GM21381 (cell line): ENCODE results near the gene ADD1.
A peak's percentile ranks its signal among the peaks of the same experiment; 100 is the strongest.

Source experiments
- ATAC-seq: cut with Tn5 transposase; IDR thresholded peaks from one replicate; pipeline ENCODE4 v1.9.1; 2021; ENCODE audit warnings: mild to moderate bottlenecking, moderate library complexity; ENCODE audit not compliant: unreplicated experiment

The ADD1 gene

DNA sequence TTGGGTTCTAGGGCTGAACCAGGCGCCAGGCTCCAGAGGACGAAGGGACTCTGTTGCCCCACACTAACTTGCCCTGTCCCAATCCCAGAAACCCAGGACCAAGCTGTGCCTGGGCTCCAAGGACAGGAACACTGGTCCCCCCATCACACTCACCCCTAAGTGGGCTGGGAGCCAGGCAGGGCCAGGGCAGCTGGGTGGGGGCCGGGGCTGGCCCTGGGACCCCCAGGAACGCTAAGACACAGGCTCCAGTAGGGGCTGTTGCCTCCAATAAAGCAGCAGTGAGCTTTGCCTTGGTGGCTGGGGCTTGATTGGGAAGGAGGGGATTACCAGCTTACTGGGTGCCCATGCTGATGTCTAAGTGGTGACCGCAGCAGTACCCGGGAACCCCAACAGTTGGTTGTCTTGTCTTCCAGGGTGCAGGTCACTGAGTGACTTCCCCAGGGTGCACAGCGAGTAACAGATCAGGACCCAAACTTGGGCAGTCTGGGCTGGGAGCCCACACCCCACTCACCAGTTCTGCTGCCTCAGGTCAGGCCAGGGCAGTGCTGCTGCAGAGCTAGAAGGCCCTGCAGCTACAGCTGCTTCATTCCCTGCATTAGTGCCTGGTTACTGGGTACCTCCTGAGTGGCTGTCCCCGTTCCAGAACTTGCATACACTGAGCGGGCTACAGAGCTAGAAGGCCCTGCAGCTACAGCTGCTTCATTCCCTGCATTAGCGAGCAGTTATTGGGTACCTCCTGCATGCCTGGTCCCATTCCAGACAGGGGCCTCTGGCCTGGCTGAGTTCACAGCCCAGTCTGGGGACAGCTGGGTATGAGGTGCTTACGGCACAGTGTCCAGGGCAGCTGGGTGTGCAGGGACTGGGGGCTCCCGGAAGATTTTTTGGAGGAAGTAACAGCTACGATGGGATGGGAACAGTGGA is 9.4 kb upstream of the ADD1 start:
- no peak for ATAC-seq

DNA sequence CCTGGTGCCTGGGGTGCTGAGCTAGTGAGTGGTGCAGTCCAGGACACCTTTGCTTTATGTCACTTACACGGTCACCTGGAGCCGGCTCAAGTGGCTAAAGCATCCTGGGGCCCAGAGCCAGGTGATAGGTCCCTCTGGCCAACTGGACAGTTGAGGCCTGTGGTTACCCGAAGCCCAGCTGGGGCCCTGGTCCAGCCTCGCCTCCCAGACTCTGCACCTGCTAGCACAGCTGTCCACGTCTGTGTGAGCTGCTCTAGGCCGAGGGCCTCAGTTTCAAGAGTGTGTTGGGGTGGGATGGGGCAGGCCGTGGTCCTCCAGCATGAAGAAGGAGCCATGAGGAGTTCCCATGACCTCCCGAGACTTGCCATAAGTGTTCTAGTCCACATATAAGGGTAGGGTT is 7.7 kb upstream of the ADD1 start:
- ATAC-seq = no peak

DNA sequence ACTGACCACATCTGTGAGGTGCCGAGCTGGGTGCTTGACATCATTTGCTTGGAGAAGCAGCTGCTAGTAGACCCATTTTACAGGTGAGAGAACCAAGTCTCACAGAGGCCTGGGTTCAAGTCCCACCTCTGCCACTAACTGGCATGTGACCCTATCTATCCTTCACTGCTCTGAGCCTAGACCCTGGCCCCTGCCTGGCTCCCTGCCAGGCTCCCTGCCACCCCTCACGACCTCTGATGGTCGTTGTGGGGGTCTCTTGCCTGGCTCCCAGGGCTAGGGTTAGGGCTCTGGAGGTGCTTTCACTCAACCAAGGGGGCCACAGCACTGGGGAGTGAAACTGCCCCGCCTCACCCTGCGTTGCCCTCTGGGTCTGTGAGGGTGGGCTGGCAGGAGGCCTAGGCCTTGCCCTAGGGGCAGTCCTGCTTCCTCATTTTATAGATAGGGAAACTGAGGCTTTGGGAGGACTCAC is 7.2 kb upstream of the ADD1 start:
- no peak for ATAC-seq

DNA sequence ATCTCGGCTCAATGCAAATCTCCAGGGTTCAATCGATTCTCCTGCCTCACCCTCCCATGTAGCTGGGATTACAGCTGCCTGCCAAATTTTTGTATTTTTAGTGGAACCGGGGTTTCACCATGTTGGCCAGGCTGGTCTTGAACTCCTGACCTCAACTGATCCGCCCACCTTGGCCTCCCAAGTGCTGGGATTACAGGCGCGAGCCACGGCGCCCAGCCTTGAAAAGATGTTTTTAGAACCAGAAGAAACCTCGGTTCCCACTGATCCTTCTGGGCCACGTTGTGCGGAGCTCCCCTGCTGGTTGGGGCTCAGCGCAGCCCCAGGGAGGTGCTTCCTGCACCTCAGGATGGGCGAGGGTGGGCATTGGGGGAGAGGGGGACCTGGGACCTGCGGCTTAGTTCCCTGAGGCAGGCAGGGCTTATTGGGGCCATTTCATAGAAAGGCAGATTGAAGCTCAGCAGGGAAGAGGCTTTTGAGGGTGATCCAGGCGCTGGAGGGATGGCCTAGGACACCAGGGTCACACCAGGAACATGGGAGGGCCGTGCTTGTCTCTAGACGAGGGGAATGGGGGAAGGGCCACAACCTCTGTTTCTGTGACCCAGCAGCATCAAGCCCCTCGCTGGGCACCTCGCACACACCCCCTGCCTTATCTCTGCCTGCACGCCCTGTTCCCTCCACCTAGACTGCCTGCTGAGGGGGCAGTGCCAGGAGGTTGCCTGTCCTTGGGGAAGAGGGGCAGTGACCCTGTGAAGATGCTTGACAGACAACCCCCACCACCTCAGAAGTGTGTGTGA is 6.3 kb upstream of the ADD1 start:
- ATAC-seq = no peak

DNA sequence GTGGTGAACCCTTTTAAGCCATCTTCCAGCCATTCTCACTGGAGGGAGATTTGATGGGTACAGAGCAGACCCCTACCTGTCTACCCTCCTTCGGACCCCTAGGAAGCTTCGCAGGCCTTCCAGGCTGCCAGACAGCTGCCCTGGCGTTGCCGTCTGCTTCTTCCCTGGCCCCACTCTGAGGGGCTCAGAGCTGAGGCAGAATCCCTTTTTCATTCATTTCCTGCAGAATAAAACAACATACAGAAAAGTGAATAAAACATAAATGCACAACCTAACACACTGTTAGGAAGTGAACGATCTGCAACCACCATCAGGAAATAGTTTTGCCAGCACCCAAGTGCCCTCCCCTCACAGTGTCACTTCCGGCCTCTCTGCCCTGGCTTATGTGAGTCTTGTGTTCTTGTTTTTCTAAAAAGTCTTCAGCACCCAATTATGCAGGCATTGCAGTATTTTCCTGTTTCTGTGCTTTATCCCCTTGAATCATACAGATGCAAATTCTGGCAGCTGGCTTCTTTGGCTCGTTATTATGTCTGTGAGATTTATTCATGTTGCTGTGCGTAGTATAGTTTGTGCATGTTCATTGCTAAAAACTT is 5.6 kb upstream of the ADD1 start:
- no peak for ATAC-seq

DNA sequence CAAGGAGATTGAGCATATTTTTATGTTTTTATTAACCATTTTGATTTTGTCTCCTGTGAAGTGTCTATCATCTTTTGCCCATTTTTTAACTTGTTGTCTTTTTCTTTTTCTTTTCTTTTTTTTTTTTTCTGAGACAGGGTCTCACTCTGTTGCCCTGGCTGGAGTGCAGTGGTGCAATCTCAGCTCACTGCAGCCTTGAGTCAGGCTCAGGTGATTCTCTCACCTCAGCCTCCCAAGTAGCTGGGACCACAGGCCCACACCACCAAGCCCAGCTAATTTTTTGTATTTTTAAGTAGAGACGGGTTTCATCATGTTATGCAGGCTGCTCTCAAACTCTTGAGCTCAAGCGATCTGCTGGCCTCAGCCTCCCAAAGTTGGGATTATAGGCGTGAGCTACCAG is 4.6 kb upstream of the ADD1 start:
- no peak for ATAC-seq

DNA sequence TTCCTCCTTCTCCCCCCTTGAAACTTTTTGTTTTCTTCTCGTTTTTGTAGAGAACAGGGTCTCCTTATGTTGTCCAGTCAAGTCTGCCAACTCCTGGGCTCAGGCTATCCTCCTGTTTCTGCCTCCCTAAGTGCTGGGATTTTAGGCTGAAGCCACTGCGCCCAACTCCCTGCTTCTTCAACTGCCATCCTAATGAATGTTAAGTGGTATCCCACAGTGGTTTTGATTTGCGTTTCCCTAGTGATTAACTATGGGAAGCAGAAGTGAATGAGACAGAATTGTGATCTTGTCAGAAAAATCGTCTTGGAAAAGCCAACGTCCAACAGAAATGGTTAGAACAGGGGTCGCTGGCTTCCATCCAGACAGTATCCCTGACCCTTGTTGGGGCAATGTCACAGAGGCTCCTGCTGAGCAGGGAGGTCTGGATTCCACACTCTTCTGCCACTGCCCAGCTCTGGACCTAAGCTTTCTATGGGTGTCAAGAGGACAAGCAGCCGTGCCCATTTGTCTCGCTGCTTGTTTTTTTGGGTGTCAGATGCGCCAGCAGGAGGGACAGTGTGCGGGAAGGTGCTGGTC is 869 bp upstream of the ADD1 start:
- no peak for ATAC-seq

DNA sequence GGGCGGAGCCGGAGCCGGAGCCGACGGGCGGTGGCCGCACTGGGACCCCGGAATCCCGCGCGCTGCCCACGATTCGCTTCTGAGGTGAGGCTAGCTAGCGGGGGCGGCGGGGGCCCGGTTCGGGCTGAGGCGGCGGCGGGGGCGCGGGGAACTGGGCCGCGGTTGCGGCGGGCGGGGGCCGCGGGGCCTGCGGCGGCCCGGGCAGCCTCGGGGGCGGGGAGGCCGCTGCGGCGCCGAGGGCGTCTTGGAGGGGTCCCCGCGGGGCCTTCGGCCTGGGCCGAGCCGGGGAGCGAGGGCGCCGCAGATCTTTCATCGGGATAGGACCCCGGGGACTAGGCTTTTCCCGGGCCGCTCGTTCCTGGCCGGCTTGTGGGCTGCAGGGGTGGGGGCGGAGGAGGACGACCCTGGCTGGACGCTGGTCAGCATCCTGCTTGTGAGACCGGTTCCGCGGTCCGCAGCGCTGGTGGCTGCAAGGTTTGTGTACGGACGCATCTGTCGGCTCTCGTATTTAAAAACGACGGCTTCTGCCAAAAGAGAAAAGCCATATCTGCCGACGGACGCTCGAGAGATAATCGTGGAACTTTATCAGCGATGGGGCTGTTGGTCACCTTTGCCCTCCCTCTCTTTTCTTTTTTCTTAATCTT is 419 bp downstream of the ADD1 start:
- ATAC-seq = peak; percentile 19

DNA sequence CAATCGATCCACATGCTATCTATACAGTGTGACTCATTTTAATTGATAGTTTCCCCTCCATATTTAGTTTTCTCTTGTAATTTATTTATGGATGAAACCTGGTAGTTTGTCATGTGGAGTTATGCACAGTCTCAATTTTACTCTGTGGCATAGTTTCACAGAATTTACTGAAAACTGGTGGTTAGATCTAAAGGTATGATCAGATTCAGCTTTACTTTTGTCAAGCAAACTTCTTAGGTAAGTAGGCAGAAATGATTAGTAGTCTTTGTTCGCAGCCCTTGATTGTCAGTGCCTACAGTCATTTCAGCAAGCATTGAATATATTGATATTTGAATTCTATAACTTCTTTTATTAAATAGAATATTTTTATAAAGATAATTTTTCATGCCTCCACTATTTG is 2.5 kb downstream of the ADD1 start:
- no peak for ATAC-seq

DNA sequence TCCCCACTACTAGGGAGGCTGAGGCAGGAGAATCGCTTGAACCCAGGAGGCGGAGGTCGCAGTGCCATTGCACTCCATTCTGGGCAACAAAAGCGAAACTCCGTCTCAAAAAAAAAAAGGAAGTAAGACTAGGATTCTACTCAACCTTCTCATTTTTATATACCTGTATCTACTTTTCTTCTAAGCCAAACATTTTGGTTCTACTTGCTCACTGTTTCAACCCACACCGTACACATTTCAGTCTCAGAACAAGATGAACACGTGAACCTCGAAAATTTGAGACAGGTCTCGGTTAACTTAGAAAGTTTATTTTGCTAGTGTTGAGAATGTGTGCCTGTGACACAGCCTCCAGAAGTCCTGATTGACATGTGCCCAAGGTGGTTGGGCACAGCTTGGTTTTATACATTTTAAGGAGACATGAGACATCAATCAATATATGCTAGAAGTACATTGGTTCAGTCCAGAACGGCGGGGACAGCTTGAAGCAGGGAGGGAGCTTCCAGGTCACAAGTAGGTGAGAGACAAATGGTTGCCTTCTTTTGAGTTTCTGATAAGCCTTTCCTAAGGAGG is 3.7 kb downstream of the ADD1 start:
- ATAC-seq = no peak

DNA sequence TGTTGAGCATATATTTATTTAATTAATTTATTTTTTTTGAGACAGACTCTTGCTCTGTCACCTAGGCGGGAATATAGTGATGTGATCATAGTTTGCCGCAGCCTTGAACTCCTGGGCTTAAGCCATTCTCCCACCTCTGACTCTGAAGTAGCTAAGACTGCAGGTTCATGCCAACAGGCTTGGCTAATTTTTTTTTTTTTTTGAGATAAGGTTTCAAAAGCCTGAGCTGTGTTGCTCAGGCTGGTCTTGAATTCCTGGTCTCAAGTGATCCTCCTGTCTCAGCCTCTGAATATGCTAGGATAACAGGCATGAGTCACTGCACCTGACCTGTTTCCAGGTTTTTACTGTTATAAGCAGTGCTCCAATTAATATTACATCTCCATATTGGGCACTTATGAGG is 4.8 kb downstream of the ADD1 start:
- ATAC-seq = no peak

DNA sequence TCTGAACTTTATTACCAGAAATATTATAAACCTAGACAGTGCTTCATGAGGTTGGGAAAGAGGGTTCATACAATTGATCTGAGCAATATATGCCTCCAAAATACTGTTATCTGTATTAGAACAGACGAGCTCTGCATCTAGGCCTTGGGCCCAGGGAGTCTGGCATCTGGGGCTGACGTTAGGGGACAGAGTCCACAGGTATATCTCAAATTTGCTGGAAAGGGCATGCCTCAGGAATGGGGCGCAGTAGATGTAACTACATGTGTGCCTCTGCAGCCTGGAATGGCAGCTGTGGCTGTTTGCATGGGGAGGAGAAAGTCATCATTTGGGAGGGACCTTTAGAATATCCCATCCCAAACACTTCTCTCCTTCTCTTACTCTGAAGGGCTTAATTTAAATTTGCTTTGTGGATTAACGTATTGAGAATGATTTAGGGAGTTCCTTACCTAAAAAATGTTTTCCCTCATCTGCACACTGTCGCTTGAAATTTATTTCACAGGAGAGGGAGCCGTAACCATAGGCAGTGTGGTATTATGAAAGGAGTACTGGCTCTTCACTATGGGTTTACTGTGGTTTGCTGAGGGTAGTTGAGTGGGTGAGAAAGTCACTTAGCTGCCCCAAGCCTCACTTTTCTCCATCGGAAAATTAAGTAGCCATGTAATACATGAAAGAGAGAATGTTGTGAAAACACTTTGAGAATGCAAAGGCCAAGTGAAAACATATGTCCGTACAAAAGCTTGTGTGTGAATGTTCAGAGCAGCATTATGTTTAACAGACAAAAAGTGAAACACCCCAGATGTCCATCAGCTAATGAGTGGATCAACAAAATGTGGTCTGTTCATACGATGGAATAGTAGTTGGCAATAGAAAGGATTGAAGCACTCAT is 5.9 kb downstream of the ADD1 start:
- no peak for ATAC-seq

DNA sequence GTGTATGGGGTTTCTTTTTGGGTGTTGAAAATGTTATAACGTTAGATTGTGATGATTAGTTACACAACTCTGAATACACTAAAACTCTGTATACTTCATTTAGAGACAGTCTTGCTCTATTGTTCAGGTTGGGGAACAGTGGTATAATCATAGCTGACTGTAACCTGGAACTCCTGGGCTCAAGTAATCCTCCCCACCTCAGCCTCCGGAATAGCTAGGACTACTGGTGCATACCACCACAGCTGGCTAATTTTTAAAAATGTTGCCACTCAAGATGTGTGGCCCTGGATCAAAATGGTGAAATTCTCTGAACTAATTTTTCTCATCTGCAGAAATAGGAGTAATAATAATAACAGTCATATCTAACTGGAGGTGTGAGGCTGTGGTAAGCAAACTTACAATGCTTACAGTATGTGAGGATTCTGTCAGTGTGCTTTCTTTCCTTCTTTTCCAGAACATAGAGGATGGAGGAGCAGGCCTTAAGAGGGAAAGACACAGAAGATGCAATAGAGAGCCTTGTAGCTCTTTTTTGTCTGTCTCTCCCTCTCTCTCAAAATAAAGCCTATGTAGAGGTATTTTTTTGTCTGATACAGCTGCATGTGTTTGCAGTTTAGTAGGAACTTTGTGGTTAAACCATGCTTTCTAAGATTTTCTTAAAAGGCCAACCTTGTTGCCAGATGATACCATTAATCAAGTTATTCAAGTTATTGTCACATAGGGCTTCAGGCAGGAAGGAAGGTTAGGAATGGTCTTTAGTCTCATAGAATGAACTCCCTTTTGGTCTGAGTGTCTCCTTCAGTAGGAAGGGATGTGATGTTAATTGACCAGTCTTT is 7.5 kb downstream of the ADD1 start:
- no peak for ATAC-seq

DNA sequence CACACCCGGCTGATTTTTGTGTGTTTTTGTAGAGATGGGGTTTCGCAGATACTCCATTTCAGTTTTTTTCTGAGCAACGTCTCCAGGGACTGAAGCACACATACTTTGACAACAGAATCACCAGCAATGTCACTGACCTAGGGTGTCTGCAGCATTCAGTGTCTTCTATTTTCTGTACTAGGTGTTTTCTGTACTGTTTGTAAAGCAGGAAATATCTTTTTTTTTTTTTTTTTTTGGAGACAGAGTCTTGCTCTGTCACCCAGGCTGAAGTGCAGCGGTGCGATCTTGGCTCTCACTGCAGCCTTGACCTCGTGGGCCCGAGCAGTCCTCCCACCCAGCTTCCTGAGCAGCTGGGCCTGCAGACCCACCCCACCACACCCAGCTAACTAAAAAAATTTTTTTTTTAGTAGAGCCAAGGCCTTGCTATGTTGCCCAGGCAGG is 8.9 kb downstream of the ADD1 start:
- peak; percentile 43 for ATAC-seq

DNA sequence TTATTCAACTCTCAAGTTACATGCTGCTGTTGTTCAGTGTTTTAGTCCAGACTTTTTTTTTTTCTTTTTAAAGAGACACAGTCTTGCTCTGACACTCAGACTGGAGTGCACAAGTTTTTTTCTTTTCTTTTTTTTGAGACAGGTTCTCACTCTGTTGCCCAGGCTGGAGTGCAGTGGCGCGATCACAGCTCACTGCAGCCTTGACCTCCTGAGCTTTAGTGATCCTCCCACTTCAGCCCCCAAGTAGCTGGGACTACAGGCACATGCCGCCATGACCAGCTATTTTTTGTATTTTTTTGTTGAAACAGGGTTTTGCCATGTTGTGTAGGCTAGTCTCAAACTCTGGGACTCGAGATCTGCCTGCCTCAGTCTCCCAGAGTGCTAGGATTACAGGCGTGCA is 11.9 kb downstream of the ADD1 start:
- ATAC-seq = no peak

DNA sequence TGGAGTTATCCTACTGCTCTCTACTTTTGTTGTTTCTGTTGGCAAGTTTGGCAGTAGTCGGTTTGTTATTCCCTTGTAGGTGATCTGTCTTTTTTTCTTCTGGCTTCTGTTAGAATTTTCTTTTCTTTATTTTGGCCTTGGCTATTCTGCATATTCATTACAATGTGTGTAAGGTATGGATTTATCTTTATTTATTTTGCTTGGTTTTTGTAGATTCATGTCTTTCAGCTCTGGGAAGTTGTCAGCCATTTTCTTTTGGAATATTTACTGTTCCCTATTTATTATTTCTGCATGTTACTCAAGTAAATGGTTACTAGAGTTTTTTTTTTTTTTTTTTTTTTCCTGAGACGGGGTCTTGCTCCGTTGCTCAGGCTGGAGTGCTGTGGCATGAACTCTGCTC is 12.6 kb downstream of the ADD1 start:
- no peak for ATAC-seq

DNA sequence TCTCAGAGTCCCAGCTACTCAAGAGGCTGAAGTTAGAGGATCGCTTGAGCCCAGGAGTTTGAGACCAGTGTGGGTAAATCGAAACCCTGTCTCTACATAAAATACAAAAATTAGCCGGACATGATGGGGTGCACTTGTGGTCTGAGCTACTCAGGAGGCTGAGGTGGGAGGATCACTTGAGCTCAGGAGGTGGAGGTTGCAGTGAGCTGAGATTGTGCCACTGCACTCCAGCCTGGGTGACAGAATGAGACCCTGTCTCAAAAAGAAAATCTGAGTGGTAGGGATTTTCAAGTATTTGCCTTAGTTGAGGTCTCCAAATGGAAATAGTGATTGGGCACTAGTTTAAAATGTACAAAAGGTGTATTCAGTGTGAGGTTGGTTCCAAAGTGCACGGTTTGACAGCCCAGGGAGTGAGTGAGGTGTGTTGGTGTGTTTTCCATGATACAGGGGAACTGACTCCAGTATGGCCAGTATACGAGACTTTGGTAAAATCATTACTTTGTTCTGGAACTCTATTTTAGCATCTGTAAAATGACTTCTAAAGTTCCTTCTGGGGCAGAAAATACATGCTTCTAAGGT is 13.8 kb downstream of the ADD1 start:
- no peak for ATAC-seq
